Measurements from ENCODE around the gene STK31.
"Not testable (repeated sequence)": the region's sequence is repeated elsewhere in the genome, so short reads cannot be mapped to it uniquely, and the experiment has no call there.

The STK31 gene, protein sequence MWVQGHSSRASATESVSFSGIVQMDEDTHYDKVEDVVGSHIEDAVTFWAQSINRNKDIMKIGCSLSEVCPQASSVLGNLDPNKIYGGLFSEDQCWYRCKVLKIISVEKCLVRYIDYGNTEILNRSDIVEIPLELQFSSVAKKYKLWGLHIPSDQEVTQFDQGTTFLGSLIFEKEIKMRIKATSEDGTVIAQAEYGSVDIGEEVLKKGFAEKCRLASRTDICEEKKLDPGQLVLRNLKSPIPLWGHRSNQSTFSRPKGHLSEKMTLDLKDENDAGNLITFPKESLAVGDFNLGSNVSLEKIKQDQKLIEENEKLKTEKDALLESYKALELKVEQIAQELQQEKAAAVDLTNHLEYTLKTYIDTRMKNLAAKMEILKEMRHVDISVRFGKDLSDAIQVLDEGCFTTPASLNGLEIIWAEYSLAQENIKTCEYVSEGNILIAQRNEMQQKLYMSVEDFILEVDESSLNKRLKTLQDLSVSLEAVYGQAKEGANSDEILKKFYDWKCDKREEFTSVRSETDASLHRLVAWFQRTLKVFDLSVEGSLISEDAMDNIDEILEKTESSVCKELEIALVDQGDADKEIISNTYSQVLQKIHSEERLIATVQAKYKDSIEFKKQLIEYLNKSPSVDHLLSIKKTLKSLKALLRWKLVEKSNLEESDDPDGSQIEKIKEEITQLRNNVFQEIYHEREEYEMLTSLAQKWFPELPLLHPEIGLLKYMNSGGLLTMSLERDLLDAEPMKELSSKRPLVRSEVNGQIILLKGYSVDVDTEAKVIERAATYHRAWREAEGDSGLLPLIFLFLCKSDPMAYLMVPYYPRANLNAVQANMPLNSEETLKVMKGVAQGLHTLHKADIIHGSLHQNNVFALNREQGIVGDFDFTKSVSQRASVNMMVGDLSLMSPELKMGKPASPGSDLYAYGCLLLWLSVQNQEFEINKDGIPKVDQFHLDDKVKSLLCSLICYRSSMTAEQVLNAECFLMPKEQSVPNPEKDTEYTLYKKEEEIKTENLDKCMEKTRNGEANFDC

DNA sequence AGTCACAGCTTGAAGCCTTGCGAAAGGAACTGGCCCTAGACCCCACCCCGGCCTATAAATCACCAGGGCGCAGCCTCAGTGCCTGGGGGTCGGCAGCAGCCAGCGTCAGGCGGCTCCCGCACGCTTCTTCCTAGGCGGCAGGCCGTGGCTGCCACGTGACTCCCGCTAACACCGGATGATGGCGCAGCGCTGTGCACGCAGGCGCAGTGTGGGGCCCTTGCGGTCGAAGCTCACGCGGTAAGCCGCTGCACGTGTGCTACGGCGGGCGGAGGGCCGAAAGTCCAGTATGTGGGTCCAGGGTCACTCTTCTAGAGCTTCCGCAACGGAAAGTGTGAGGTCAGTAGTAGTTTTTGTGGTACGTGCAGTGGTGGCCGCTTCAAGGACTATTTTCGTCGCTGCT, at the start of gene STK31:
STK31 (plus strand) TSS at position 220 of the 400 bp plus-strand sequence; CDS start at position 287, 67 bp downstream.
- no peak for DNase-seq

DNA sequence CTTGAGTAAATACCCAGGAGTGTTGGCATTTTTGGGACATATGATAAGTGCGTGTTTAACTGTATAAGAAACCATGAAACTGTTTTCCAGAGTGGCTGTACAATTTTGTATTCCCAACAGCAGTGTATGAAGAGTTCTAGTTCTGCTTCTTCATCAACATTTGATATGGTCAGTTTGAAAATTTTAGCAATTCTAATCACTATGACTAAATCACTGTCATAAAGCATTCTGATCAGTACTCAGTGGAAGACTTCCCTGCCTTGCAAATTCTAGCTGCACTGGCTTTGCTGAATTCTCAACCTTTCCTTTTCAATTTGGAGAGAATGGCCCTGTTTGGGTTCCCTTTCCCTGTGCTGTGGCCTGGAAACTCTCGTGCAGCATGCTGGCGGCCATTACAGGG, 48.6 kb upstream of the STK31 start:
- DNase-seq = no peak

DNA sequence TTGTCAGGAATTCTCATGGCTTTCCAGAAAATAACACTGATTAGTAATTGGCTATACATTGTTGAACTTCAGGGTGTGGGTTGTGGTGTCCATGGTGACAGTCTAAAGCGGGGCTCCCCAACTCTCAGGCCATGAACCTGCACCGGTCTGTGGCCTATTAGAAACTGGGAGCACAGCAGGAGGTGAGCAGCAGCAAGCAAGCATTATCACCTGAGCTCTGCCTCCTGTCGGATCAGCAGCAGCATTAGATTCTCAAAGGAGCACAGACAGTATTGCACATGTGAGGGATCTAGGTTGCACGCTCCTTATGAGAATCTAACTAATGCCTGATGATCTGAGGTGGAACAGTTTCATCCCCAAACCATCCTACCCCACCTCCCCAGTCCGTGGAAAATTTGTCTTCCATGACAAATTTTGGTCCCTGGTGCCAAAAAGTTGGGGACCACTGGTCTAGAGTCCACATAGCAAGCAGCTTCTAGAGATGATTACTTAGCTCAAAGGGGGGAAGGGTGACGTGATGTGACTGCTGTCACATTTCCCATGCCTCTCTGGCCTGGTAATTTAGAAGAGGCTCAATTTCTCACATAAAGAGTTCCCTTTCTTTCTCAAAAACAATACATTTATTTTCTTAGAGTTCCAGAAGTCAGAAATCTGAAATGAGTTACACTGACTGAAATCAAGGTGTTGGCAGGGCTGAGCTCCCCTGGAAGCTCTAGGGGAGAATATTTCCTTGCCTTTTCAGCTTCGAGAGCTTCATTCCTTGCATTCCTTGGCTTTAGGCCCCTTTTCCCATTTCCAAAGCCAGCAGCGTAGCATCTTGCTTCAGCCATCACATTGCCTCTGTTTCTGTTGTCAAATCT, 47.7 kb upstream of the STK31 start:
- no peak for DNase-seq

DNA sequence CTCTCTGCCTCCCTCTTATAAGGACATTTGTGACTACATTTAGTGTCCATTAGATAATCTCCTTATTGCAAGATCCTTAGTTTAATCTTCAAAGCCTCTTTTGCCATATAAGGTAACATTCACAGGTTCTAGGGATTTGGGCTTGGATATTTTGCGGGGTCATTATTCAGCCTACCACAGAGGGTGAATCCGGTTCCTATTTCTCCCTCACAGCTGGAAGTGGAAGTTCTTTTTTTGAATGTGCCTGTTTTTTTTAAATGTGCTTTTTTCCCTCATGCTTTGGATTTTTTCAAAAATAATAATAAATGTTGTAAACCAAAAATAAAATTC, 47.1 kb upstream of the STK31 start:
- no peak for DNase-seq

DNA sequence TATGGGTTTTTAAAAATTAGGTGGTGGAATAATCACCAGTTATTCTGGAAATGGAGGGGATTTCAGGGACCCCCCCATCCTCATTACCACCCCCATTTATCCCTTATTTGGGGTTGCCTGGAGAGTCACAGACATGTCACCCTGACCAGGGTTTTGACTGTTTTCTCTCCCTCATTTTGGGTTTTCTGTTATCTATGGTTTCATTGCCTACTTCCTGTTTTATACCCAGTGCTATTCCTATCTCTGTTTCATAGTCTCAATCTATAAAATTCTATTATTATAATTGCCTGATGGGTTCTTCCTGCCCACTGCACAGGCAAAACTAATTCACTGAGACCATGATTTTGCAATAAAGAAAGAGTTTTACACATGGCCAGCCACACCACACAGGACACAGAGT, 45.9 kb upstream of the STK31 start:
- DNase-seq = no peak

DNA sequence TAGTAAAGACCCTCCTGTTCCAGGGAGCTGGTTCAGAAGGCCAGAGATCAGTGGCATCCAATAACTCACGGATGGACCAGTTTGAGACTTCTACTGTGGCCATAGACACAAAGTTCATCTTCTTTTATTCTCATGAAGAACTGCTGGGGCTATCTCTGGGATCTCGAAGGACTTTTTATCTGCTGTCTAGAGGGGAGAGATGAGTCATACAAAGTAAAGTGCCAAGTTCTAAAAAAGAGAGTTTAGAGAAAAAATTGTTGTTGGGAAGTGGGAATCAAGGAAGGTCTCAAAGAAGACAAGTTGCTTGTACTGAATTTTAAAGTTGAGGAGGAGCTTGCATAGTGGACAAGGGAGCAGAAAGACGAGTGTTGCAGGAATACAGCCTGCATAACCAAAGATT, 38.0 kb upstream of the STK31 start:
- DNase-seq = no peak

DNA sequence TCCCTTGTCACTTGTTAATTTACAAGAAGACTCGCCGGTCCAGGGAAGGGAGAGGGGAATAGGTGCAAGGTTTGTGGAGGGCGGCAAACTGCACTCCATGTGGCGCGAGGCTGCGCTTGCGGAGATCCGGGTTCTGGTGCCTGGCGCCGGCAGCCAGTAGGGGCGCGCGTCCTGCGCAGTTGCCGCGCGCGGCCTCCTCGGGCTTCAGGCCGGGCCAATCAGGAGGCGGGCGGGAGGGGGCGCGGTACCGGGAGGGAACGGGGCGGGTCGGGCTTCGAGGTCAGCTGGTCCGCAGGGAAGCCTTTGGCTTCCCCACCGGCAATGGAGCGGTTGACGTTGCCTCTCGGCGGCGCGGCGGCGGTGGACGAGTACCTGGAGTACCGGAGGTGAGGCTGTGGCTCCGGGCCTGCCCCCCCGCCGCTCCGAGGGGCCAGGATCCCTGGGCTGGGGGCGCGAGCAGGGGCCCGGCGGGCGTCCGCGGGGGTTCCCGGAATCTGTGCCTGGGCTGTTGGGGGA, 30.1 kb upstream of the STK31 start, which contains the start of gene FAM221A:
FAM221A (plus strand) TSS at position 302 of the 516 bp plus-strand sequence; CDS start at position 322, 20 bp downstream.
- peak; percentile 26 to 95 (median 83) for DNase-seq

DNA sequence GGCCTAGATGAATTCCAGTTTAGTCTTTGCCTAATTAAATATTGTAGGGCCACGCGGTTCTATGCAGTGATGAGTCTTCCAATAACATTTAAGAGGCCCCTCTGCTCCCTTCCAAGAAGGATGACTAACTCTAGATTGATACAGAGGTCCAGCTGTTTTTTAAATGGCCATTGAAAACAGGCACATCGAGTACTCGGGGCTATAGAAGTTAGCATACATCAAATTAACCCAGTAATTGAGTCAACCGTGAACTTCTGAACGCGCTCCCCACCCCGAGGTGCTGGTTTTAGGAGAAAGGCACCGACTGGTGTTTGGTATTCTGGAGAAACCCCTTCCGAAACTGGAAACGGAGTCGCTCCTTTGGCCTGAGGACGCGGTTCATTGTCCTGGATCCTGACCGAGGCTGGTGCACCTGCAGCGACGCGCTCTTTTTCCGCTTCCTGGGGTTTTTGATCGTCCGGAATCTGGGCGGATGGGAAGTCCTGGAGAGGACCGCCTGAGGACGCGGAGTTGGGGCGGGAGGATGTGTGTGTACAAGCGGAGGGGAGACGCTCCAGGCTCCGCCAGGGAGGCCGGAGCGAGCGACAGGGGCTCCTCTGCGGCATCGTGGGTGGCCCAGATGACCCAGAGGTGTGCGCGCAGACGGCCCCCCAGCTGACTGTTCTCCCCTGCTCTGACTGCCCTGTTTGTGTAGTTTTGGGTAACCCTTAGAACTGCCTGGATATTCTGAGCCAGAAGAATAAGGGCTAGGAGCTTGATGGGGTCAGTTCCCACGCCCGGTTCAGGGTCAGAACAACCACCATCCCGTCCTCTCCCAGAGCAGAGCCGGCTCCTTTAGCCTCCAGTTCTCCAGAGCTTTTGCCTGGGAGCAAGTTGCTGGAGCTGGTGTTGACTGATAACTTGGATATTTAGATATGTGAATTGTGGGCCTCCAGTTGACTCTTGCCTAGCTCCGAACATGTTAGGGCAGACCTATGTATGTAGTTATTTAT, 29.3 kb upstream of the STK31 start:
- peak in 46 of 51 donors; percentile 7 to 75 (median 33) for DNase-seq

DNA sequence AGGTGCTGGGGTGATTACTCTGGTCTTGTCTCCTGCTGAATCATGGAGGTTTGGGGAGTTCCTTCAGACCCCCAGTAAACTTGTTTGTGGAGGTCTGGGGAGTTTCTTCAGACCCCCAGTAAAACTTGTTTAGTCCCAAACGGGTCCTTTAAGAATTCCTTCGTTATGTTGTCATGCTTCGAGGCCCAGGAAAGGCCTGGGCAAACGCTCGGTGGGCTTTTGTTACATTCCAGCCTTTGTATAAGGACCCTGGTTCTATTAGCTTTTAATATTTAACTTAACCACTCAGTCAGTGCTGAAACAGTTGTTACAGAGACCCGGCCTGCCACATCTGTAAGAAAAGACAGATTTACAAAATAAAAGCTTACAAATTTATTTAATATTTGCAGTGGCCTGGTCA, 26.0 kb upstream of the STK31 start:
- not testable (repeated sequence) for DNase-seq

DNA sequence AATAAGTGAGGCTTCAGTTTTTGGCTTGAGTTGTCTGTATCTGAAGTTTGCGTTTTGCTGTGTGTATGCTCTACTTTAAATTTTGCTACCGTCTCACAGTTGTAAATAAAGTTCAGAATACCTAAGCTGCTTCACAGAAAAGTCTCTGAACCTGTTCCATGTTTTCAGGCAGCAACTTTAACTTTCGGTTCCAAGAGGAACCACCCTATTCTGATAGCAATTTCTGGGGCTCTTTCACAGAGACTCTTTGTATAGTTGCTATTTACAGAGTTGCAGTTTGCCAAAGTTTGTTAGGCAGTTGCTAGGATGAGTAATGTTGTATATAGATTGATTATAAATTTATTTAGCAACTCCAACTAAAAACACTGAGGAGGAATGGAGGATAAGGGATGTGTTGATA, 24.3 kb upstream of the STK31 start:
- DNase-seq = no peak

DNA sequence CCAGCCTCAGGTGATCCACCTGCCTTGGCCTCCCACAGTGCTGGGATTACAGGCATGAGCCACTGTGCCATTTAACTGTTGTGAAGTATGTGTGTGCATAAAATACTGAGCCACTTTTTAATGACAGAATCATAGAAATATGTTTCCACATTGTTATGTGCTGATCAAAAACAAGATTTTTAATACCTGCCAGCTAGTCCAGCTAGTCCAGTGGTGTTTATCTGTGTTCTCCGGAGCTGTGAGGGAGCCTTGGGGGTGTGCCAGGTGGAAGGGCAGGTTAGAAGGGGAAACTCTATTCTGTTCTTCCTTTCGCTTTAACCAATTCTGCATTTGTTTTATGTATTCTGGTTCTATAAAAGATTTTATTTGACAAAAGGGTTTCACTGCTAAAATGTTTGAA, 23.0 kb upstream of the STK31 start:
- DNase-seq = no peak

DNA sequence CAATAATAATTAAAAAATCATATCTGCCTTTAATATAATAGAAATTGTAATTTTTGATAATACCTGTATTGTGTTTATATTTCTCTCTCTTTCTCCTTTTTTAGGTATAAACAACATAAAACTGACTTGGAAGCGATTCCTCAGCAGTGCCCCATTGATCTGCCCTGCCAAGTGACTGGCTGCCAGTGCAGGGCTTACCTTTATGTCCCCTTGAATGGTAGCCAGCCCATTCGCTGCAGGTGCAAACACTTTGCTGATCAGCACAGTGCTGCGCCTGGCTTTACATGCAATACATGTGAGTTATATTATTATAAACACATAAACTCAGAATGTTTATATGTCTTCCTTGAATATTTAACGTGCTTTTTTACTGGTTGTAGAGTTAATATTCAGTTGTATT, 20.9 kb upstream of the STK31 start:
- no peak for DNase-seq

DNA sequence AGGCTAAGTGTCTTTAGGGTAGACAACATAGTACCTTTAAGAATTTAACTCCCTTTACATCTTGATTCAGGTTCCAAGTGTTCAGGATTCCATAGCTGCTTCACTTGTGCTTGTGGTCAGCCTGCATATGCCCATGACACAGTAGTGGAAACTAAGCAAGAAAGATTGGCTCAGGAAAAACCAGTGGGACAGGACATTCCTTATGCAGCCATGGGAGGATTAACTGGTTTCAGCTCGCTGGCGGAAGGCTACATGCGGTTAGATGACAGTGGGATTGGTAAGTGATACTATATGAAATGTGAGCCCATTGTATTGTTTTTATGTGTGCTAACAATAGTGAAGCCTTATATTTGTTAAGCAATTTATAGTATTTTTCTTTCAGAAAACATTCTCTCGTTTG, 18.7 kb upstream of the STK31 start:
- no peak for DNase-seq

DNA sequence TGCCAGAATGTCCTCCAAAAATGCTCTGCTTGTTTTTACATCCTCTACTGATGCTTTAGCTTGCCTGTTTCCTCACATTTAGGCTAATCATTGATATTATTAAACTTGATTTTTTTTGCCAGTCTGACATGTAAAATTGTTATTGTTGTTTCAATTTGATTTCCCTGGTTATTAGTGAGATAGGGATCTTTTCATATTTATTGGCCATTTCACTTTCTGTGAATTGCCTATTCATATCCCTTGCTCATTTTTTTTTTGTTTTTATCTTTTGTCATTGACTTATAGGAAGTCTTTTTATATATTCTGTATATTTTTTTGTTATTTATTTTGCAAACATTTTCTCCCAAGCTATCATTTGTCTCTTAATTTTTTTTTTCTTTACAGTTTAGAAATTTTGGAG, 16.8 kb upstream of the STK31 start:
- no peak for DNase-seq

DNA sequence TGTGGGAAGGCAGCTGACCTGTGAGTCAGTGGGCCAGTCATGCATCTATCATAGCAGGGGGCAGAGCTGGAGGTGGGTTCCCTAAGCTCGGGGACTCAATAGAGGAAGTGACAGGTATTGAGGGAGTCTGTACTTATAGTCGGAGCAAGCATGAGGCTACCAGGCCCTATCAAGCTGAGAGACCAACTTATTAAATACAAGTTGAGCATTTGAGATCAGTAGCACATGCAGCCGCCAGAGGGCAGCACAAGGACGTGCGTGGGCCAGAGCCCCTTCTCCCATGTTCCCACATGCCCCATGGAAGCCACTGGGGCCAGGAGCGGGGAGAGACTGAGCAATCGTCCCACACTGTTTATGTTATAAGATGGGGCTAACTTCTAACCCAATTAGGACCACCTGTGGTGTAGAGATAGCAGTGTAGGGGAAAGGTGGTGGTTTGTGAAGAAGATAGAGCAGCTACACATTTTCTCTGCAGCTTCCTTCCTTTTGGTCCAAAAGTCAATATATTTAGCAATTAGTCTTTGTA, 13.0 kb upstream of the STK31 start:
- peak in 7 of 51 donors; percentile 4 to 11 (median 8) for DNase-seq

DNA sequence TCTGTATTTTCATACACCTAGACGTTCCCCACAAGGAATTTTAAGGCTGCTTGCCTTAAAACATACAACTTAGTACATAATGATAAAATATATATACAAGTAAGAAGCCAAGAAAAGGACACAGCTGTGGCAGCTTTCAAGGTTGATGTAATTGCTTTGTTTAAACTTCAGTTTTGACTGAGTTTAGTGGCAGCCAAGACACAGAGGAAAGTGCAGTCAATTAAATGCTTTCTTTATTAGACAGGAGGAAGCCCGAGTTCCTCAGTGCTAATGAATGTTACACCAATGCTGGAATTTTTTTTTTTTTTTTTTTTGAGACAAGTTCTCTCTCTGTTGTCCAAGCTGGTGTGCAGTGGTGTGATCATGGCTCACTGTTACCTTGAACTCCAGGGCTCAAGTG, 11.2 kb upstream of the STK31 start:
- no peak for DNase-seq

DNA sequence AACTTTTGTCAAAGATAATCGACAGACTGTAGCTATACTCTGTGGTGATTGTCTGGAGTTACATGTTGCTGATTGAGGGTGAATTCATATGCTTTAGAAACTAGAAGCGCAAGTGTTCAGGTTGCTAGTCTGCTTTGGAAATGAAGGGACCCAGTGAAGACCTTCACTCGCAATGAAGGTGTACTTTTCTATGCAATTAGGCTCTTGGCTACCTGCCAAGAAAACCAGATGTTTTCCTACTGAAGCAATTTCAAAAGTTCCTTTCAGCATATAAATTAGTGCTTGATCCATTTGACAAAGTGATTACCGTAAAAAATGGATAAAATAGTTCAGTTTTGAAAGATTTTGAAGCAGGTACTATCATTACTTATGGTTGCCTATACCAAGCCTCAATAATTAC, 10.0 kb upstream of the STK31 start:
- DNase-seq = no peak

DNA sequence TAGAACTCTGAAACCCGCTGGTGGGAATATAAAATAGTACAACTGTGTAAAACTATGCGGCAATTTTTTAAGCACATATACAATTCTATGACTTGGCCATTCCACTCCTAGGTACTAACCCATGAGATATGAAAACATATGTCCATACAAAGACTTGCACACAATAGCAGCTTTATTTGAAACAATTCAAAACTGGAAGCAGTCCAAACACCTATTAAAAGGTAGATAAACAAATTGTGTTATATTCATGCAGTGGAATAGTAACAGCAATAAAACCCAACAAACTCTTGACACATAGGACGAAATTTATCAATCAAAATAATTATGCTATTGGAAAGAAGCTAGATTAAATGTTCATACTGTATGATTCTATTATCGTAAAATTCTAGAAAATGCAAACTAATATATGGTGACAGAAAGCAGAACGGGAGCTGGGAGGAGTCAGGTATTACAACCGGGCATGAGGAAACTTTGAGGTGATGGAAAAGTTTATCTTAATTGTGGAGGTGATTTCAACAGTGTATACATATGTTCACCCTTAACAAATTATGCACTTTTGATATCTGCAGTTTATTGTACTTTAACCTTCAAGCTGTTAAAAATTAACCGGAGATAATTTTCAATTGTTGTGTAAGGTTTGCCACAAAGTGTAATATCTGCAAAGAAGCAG, 803 bp upstream of the STK31 start:
- DNase-seq = no peak
